Endodermal cell (in vitro differentiated cells): Measurements from ENCODE around the gene DDIT4. TPM values are rescaled to one million over a fixed set of nuclear protein-coding genes. Genes with fewer than 3 reads are reported as not detected.

Experiments
- DNase-seq: peaks from one replicate; pipeline ENCODE4 v3.0.0-alpha.2; 2017
- H3K27ac ChIP-seq: 2 replicates; pipeline ENCODE4 v1.5.1; 2013; ENCODE audit warnings: mild to moderate bottlenecking, low read depth, low read length, moderate library complexity
- H3K27me3 ChIP-seq: 2 replicates; pipeline ENCODE4 v1.6.1; 2013; ENCODE audit warnings: mild to moderate bottlenecking, low read length, moderate library complexity; ENCODE audit not compliant: insufficient read depth, control insufficient read depth, poor library complexity, severe bottlenecking
- H3K36me3 ChIP-seq: 2 replicates; pipeline ENCODE4 v1.7.0; 2013; ENCODE audit warnings: mild to moderate bottlenecking, low read length, moderate library complexity; ENCODE audit not compliant: control insufficient read depth, insufficient read depth
- H3K4me1 ChIP-seq: one replicate; pipeline ENCODE4 v1.7.0; 2013; ENCODE audit warnings: low read length; ENCODE audit not compliant: control insufficient read depth, insufficient read depth
- H3K4me3 ChIP-seq: 2 replicates; pipeline ENCODE4 v1.5.1; 2013; ENCODE audit warnings: mild to moderate bottlenecking, low read length, moderate library complexity
- H3K9ac ChIP-seq: 2 replicates; pipeline ENCODE4 v1.6.1; 2013; ENCODE audit warnings: mild to moderate bottlenecking, low read length, moderate library complexity; ENCODE audit not compliant: poor library complexity, severe bottlenecking; ENCODE audit errors: extremely low read depth
- H3K9me3 ChIP-seq: 2 replicates; pipeline ENCODE4 v1.6.1; 2013; ENCODE audit warnings: mild to moderate bottlenecking, low read length, moderate library complexity; ENCODE audit not compliant: control insufficient read depth
- H3K27ac Mint-ChIP-seq: 2 replicates; pipeline ENCODE4 v1.8.0; 2020; ENCODE audit warnings: mixed read lengths
- H3K27me3 Mint-ChIP-seq: 2 replicates; pipeline ENCODE4 v1.8.0; 2021; ENCODE audit warnings: mild to moderate bottlenecking, mixed read lengths; ENCODE audit not compliant: insufficient read depth
- H3K36me3 Mint-ChIP-seq: 2 replicates; pipeline ENCODE4 v1.8.0; 2020; ENCODE audit warnings: low read depth, mixed read lengths
- H3K4me1 Mint-ChIP-seq: 2 replicates; pipeline ENCODE4 v1.8.0; 2020; ENCODE audit warnings: mixed read lengths
- H3K4me3 Mint-ChIP-seq: 2 replicates; pipeline ENCODE4 v1.8.0; 2020; ENCODE audit warnings: mild to moderate bottlenecking, moderate library complexity, mixed read lengths
- H3K9me3 Mint-ChIP-seq: 2 replicates; pipeline ENCODE4 v1.8.0; 2020; ENCODE audit warnings: mild to moderate bottlenecking, mixed read lengths
- WGBS, 2 experiments: methylation state at CpG; one replicate each; pipeline versions ENCODE4 v1.1.5 to v1.1.7; 2013; ENCODE audit warnings: missing lambda C conversion rate in 2 of 2, mixed read lengths in 1 of 2; ENCODE audit not compliant: insufficient coverage in 1 of 2, insufficient read length in 1 of 2; 5-methylcytosine and 5-hydroxymethylcytosine counted together
- total RNA-seq, 2 donors: library from RNA; stranded (reverse); fragmentation: NEBNext Ultra II Directional in 1 of 2; extraction: Animal tissue kit (Norgen Biotek cat#: 25700) in 1 of 2; gene quantifications; 2 replicates in 1 of 2; 3 replicates in 1 of 2; pipeline ENCODE4 v1.2.1, GENCODE V29; 2021
- TF ChIP-seq, protein P1 (sequence below): fragments of 200-600 bp; sonication (generic); conservative IDR thresholded peaks from 2 replicates; pipeline ENCODE4 v1.5.0; 2021; ENCODE audit warnings: antibody characterized with exemption, mild to moderate bottlenecking

The DDIT4 gene
- total RNA-seq, 2 donors from 2014 or later, result 20.5 to 30.2 TPM

DNA sequence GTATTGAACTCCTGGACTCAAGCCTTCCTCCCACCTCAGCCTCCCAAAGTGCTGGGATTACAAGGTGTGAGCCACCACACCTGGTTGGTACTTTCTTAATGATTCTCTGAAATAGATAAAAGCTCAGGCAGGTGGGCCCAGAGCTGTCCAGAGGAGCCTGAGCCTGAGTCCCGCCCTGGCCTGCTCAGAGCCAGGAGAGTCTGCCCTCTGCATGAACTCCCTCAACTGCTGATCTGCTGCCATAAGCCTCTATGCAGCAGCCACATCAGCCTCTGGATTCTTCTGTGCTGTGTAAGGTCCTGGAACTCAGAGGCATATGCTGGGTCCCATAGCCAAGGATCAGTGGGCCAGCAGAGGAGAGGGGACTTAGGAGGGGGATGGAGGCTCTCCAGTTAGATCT is 23.1 kb upstream of the DDIT4 start:
- DNase-seq, result no peak
- Mint-ChIP-seq H3K4me1 (peaks cover 33% of the 10 kb centered on the region), H3K9me3 (no peaks in the 10 kb centered on the region), H3K27me3 (no peaks in the 10 kb centered on the region), H3K36me3 (no peaks in the 10 kb centered on the region), H3K4me3 (no peak overlapping the region), H3K27ac (no peak overlapping the region)
- H3K4me1 ChIP-seq, result peaks cover 8% of the 10 kb centered on the region
- no peak overlapping the region for H3K4me3 ChIP-seq
- TF ChIP-seq, protein P1, sequence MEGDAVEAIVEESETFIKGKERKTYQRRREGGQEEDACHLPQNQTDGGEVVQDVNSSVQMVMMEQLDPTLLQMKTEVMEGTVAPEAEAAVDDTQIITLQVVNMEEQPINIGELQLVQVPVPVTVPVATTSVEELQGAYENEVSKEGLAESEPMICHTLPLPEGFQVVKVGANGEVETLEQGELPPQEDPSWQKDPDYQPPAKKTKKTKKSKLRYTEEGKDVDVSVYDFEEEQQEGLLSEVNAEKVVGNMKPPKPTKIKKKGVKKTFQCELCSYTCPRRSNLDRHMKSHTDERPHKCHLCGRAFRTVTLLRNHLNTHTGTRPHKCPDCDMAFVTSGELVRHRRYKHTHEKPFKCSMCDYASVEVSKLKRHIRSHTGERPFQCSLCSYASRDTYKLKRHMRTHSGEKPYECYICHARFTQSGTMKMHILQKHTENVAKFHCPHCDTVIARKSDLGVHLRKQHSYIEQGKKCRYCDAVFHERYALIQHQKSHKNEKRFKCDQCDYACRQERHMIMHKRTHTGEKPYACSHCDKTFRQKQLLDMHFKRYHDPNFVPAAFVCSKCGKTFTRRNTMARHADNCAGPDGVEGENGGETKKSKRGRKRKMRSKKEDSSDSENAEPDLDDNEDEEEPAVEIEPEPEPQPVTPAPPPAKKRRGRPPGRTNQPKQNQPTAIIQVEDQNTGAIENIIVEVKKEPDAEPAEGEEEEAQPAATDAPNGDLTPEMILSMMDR, result no peak
- no peaks in the 10 kb centered on the region for H3K27me3 ChIP-seq
- no peaks in the 10 kb centered on the region for H3K36me3 ChIP-seq
- no peaks in the 10 kb centered on the region for H3K9me3 ChIP-seq
- H3K27ac ChIP-seq, result no peak overlapping the region
- 86 to 92% methylated on average over 1 of the region's 1 CpG for WGBS, 2 experiments
- H3K9ac ChIP-seq, result no peak overlapping the region

DNA sequence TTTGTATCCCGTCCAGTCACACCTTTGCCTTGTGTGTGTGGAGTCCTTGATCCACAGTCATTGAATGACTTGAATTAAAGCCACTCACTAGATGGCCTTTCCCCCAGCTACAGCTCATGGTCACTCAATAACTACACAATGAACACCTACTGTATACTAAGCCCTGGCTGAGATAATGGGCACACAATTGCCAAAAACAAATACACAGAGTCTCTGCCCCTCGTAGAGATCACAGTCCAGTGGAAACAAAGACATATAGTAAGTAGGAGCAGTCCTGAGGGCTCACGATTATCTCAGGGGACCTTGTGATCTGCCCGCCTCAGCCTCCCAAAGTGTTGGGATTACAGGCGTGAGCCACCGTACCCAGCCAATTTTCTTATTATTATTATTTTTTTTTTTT is 22.1 kb upstream of the DDIT4 start:
- H3K27ac Mint-ChIP-seq, result no peak overlapping the region
- H3K9me3 Mint-ChIP-seq, result no peaks in the 10 kb centered on the region
- 89 to 100% methylated on average over 1 to 4 of the region's 6 CpGs for WGBS, 2 experiments
- no peaks in the 10 kb centered on the region for H3K27me3 ChIP-seq
- H3K4me3 Mint-ChIP-seq, result no peak overlapping the region
- H3K27ac ChIP-seq, result no peak overlapping the region
- H3K4me3 ChIP-seq, result no peak overlapping the region
- H3K4me1 ChIP-seq, result peaks cover 8% of the 10 kb centered on the region
- H3K9me3 ChIP-seq, result no peaks in the 10 kb centered on the region
- H3K4me1 Mint-ChIP-seq, result peaks cover 35% of the 10 kb centered on the region
- no peak overlapping the region for H3K9ac ChIP-seq
- no peak for DNase-seq
- no peaks in the 10 kb centered on the region for H3K36me3 ChIP-seq
- TF ChIP-seq, protein P1, result no peak
- no peaks in the 10 kb centered on the region for H3K27me3 Mint-ChIP-seq
- no peaks in the 10 kb centered on the region for H3K36me3 Mint-ChIP-seq

DNA sequence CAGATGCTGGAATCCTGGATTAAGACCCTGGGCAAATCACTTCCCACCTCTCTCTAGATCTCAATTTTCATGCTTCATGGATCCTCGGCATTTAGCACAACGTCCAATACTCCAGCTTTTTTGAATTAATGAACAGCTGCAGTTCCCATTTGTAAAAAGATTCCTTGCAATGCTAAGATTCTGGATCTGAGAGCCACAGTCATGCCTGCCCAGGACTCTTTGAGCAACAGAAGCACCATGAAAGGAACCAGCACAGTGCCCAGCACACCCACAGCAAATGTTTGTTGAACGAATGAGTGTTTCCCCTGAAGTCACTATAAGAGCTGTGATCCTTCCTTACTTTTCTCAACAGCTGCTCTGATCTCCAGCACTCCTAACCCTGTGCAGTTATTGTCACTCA is 20.8 kb upstream of the DDIT4 start:
- 93% methylated on average over 3 of the region's 3 CpGs for WGBS, 2 experiments
- Histone ChIP-seq H3K4me3 (no peak overlapping the region), H3K27ac (no peak overlapping the region), H3K9ac (no peak overlapping the region), H3K27me3 (no peaks in the 10 kb centered on the region), H3K9me3 (no peaks in the 10 kb centered on the region), H3K4me1 (peaks cover 8% of the 10 kb centered on the region), H3K36me3 (no peaks in the 10 kb centered on the region)
- H3K27me3 Mint-ChIP-seq, result no peaks in the 10 kb centered on the region
- TF ChIP-seq, protein P1, result no peak
- no peak overlapping the region for H3K4me3 Mint-ChIP-seq
- no peaks in the 10 kb centered on the region for H3K36me3 Mint-ChIP-seq
- DNase-seq, result no peak
- peaks cover 37% of the 10 kb centered on the region for H3K4me1 Mint-ChIP-seq
- H3K9me3 Mint-ChIP-seq, result no peaks in the 10 kb centered on the region
- H3K27ac Mint-ChIP-seq, result no peak overlapping the region
